Fibroblast of the aortic adventitia (primary cell): ENCODE measurements around the gene PTGR2. TPM values are rescaled to one million over a fixed set of nuclear protein-coding genes. Genes with fewer than 3 reads are reported as not detected.
"Not testable (repeated sequence)": the region's sequence is repeated elsewhere in the genome, so short reads cannot be mapped to it uniquely, and the experiment has no call there.

Experiments used
- DNase-seq: peaks from one replicate; pipeline ENCODE4 v3.0.0-alpha.2; 2010; ENCODE audit warnings: low read depth
- H3K4me3 ChIP-seq: 2 replicates; pipeline ENCODE4 v1.5.1; 2011; ENCODE audit warnings: low read depth, mild to moderate bottlenecking, control low read depth, low read length, moderate library complexity
- small RNA-seq: library from RNA; depleted of rRNA; stranded (forward); fragments of <200 nt; gene quantifications from one replicate; pipeline ENCODE3, GENCODE V24; 2012
- total RNA-seq: library from RNA; depleted of rRNA; stranded (reverse); fragments of >200 nt; gene quantifications from 2 replicates; pipeline ENCODE4 v1.2.3, GENCODE V29; 2012; ENCODE audit warnings: low replicate concordance
- TF ChIP-seq, protein P1 (sequence below): IDR thresholded peaks from 2 replicates; pipeline ENCODE4 v1.5.1; 2011; ENCODE audit warnings: mild to moderate bottlenecking, low read length, control low read depth, inconsistent platforms; ENCODE audit not compliant: insufficient read depth

PTGR2 gene
- total RNA-seq, 1 donor: 9.3 TPM

DNA sequence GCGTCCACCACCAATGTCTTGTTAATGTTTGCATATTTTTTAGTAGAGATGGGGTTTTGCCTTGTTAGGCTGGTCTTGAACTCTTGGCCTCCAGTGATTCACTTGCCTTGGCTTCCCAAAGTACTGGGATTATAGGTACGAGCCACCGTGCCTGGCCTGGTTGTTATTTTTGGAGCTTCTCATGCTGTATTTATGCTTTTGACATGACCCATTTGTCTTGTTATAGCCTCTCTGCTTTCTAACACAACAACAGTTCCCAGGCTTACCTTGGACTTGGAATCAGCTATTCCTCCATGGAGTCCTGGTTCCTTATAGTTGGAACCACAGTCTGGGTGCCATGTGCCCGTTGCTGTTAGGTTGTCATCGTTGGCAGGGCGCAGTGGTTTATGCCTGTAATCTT, 64.7 kb downstream of the PTGR2 start:
- DNase-seq: no peak
- H3K4me3 ChIP-seq: no peak overlapping the region
- TF ChIP-seq, protein P1, sequence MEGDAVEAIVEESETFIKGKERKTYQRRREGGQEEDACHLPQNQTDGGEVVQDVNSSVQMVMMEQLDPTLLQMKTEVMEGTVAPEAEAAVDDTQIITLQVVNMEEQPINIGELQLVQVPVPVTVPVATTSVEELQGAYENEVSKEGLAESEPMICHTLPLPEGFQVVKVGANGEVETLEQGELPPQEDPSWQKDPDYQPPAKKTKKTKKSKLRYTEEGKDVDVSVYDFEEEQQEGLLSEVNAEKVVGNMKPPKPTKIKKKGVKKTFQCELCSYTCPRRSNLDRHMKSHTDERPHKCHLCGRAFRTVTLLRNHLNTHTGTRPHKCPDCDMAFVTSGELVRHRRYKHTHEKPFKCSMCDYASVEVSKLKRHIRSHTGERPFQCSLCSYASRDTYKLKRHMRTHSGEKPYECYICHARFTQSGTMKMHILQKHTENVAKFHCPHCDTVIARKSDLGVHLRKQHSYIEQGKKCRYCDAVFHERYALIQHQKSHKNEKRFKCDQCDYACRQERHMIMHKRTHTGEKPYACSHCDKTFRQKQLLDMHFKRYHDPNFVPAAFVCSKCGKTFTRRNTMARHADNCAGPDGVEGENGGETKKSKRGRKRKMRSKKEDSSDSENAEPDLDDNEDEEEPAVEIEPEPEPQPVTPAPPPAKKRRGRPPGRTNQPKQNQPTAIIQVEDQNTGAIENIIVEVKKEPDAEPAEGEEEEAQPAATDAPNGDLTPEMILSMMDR: no peak

DNA sequence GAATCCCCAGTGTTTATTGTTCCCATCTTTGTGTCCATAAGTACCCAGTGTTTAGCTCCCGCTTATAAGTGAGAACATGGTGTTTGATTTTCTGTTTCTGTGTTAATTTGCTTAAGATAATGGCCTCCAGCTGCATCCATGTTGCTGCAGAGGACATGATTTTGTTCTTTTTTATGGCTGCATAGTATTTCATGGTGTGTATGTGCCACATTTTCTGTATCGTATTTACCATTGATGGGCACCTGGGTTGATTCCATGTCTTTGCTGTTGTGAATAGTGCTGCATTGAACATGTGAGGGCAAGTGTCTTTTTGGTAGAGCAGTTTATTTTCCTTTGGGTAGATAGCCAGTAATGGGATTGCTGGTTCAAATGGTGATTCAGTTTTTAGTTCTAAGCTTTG, 67.8 kb downstream of the PTGR2 start:
- H3K4me3 ChIP-seq: not testable (repeated sequence)

GRCh38 chr14:73924337-73924736, 72.7 kb downstream of the PTGR2 start:
- TF ChIP-seq, protein P1: no peak
- no peak for DNase-seq
- no peak overlapping the region for H3K4me3 ChIP-seq

More for the DNA sequence above, 67.8 kb downstream of the PTGR2 start:
- not testable (repeated sequence) for DNase-seq

Small RNA genes lying within 50 kb of the gene (small RNA-seq; reads per million reads assigned to genes)
- not detected for gene AC005520.4
- not detected for gene RF00019

Other genes with a start within 250 kb of the PTGR2 start
- gene ACOT6, start 239.3 kb upstream of the PTGR2 start, total RNA-seq: not detected in 2 replicates
- 12.7 and 27.8 TPM in 2 replicates for gene DNAL1, start 206.8 kb upstream of the PTGR2 start, total RNA-seq
- 27.9 and 44.2 TPM in 2 replicates for gene PNMA1, start 137.4 kb upstream of the PTGR2 start, total RNA-seq
- 52.6 and 73.6 TPM in 2 replicates for gene ZNF410, start 35.0 kb downstream of the PTGR2 start, total RNA-seq
- gene FAM161B, start 98.3 kb downstream of the PTGR2 start, total RNA-seq: 2.3 and 3.1 TPM in 2 replicates
- 11.4 and 16.4 TPM in 2 replicates for gene COQ6, start 98.5 kb downstream of the PTGR2 start, total RNA-seq
- gene ENTPD5, start 167.5 kb downstream of the PTGR2 start, total RNA-seq: 6.1 and 15.2 TPM in 2 replicates
- 9.8 and 13.2 TPM in 2 replicates for gene BBOF1, start 167.5 kb downstream of the PTGR2 start, total RNA-seq
- gene ALDH6A1, start 232.6 kb downstream of the PTGR2 start, total RNA-seq: 23.4 and 27.0 TPM in 2 replicates
- 9.2 and 10.0 TPM in 2 replicates for gene LIN52, start 233.1 kb downstream of the PTGR2 start, total RNA-seq